Keratinocyte (primary cell): ENCODE data around the gene CRYGB.

ENCODE experiments used
- CTCF ChIP-seq, 3 experiments: IDR thresholded peaks in 1 of 3; conservative IDR thresholded peaks in 1 of 3; optimal IDR thresholded peaks in 1 of 3; 2 replicates in 2 of 3; 3 replicates in 1 of 3; pipeline versions ENCODE3 to v1.5.1; 2011; ENCODE audit warnings: low read length in 3 of 3, mild to moderate bottlenecking in 3 of 3, moderate library complexity in 2 of 3, control low read depth in 1 of 3, inconsistent platforms in 1 of 3; ENCODE audit not compliant: insufficient read depth in 2 of 3; ENCODE audit errors: extremely low read depth in 1 of 3
- EZH2 ChIP-seq: IDR thresholded peaks from one replicate; pipeline ENCODE4 v1.6.1; 2012; ENCODE audit warnings: inconsistent platforms, mild to moderate bottlenecking, low read length, moderate library complexity

DNA sequence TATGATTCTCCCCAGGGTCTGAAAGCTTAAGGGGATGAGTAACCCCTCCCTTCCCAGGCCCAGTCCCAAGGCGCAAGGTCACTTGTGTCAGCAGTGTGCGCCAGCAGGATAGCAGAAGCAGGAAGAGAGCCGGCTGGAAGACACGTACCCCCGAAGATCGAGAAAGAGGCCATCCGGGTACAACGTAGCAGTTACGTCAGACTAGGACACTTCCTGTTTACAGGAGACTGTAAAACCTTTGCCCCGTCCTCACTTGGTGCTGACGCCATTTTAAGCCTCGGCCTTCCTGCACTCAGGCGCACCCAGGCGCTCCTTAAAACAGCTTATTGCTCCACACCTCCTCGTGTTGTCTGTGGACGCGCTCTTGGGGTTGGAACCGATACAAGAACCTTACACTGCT lies 6.5 kb downstream of the CRYGB start:
- TF ChIP-seq CTCF (optimal IDR thresholded peaks at IDR 0.05 in 1 of 3, IDR thresholded peaks at IDR 0.05 in 1 of 3, conservative IDR thresholded peaks at IDR 0.05 in 1 of 3; ENCODE audit: extremely low read depth in 1 of 3, insufficient read depth in 2 of 3, low read length in 3 of 3) (no peak), EZH2 (no peak)
